PC-9 (cell line): ENCODE measurements around the gene PRSS22.

Experiments used
- EZH2 ChIP-seq: fragments of 200-600 bp; sonication (generic); IDR thresholded peaks from 2 replicates; pipeline ENCODE4 v1.8.0; 2017; ENCODE audit warnings: antibody characterized with exemption, low read depth
- TF ChIP-seq, protein P1 (sequence below): fragments of 200-600 bp; sonication (generic); conservative IDR thresholded peaks from 2 replicates; pipeline ENCODE4 v1.6.1; 2017; ENCODE audit warnings: mixed run types, antibody characterized with exemption, mild to moderate bottlenecking, moderate library complexity

DNA sequence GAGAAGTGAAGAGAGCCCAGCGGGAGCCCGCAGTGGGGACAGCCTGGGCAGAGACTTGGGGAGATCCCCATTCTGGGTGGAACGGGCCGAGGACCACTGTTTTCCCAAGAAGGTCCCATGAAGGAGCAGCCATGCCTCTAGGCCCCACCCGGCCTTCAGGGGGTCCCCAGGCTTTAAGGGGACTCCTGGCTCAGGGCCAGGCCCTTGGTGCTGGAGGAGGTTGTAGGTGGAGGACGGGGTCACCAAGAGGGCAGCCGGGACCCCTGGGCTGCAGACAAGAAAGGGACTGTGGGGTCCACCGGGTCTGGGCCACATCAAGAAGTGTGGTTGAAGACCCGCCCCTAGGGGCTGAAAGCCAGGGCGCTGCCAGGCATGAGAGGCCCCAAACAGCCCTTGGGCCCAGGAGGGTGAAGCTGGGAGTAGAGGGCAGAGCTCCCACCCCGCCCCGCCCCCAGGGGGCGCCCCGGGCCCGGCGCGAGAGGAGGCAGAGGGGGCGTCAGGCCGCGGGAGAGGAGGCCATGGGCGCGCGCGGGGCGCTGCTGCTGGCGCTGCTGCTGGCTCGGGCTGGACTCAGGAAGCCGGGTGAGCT lies 41.1 kb downstream of the PRSS22 start, which contains the start of gene PRSS21:
- TF ChIP-seq, protein P1, sequence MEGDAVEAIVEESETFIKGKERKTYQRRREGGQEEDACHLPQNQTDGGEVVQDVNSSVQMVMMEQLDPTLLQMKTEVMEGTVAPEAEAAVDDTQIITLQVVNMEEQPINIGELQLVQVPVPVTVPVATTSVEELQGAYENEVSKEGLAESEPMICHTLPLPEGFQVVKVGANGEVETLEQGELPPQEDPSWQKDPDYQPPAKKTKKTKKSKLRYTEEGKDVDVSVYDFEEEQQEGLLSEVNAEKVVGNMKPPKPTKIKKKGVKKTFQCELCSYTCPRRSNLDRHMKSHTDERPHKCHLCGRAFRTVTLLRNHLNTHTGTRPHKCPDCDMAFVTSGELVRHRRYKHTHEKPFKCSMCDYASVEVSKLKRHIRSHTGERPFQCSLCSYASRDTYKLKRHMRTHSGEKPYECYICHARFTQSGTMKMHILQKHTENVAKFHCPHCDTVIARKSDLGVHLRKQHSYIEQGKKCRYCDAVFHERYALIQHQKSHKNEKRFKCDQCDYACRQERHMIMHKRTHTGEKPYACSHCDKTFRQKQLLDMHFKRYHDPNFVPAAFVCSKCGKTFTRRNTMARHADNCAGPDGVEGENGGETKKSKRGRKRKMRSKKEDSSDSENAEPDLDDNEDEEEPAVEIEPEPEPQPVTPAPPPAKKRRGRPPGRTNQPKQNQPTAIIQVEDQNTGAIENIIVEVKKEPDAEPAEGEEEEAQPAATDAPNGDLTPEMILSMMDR, result peak; percentile 73
- TF ChIP-seq EZH2, result no peak
